Coronary artery (tissue), 2 donors: ENCODE data around the gene PGGT1B.
A peak's percentile ranks its signal among the peaks of the same experiment; 100 is the strongest.
"Not testable (repeated sequence)": the region's sequence is repeated elsewhere in the genome, so short reads cannot be mapped to it uniquely, and the experiment has no call there.

ENCODE experiments used
- DNase-seq: peaks from one replicate; pipeline ENCODE4 v3.0.0-alpha.2; 2017; ENCODE audit warnings: low spot score
- H3K27ac ChIP-seq, 2 donors: fragments of 200-600 bp; sonication (generic); one replicate each; pipeline ENCODE4 v1.5.1; 2016 to 2019
- H3K4me3 ChIP-seq: fragments of 200-600 bp; sonication (generic); 2 replicates; pipeline ENCODE4 v1.5.1; 2016; ENCODE audit warnings: mild to moderate bottlenecking, moderate library complexity
- CTCF ChIP-seq: fragments of 200-600 bp; sonication (generic); IDR thresholded peaks from one replicate; pipeline ENCODE4 v1.5.1; 2019; ENCODE audit warnings: antibody characterized with exemption

PGGT1B gene

DNA sequence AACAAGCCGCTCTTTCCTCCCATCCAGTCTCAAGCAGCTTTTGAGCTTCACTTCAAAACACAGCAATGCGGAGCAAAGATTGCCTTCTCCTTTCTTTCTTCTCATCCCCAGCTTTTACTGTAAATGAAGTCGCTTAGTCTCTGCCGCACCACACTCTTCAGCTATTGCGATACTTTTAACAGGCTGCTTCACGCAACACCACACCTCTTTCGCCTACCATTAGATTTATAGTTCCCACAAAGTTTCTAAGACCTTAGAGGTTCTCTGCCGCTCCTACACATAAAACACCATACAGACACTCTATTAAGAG is 711 bp downstream of the PGGT1B start:
- Histone ChIP-seq H3K4me3 (peak overlapping the region; percentile 87), H3K27ac (peak overlapping the region in 1 of 2 donors; percentile 85)
- DNase-seq, result no peak
- TF ChIP-seq CTCF, result no peak

DNA sequence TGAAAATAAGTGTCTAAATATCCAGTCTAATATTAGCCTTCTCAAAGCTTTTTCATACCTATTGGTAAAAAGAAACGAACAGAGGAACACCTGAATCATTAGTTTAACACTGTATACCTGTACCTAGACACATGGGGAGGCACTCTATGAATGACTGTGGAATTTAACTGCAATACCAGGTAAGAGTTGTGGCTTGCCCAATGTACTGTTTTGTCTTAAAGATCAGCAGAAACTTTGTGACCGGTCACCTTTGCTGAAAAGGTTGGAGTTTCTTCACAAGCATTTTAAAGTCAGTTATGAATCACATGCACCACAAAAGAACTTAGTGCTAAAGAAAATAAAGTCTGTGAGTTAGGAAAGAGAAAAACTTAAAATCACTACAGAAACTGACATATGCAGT is 2.4 kb downstream of the PGGT1B start:
- no peak overlapping the region for H3K4me3 ChIP-seq
- no peak for DNase-seq
- TF ChIP-seq CTCF, result no peak

GRCh38 chr5:115257981-115258380 is 4.7 kb downstream of the PGGT1B start:
- Histone ChIP-seq H3K4me3 (no peak overlapping the region), H3K27ac (no peak overlapping the region)
- DNase-seq, result no peak
- TF ChIP-seq CTCF, result no peak

More for the DNA sequence above, 2.4 kb downstream of the PGGT1B start:
- no peak overlapping the region for H3K27ac ChIP-seq

DNA sequence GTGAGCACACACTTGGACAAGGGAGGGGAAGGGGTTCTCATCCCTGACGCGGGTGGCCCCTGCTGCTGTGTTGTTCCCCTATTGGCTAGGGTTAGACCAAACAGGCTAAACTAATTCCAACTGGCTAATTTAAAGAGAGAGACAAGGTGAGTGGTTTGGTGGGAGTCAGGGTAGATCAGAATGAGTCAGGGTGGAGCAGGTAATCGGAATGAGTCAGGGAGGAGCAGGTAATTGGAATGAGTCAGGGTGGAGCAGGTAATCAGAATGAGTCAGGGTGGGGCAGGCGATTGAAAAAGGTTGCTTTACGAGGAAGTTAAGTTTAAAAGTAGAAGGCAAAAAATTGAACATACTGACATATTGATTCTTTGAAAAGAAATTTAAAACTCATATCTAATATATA is 13.3 kb downstream of the PGGT1B start:
- DNase-seq, H3K27ac ChIP-seq: not testable (repeated sequence)

GRCh38 chr5:115246361-115246991 is 16.2 kb downstream of the PGGT1B start:
- DNase-seq, result no peak
- peak; percentile 65 for TF ChIP-seq CTCF
- no peak overlapping the region for H3K27ac ChIP-seq
- no peak overlapping the region for H3K4me3 ChIP-seq

More for the DNA sequence above, 13.3 kb downstream of the PGGT1B start:
- not testable (repeated sequence) for H3K4me3 ChIP-seq

DNA sequence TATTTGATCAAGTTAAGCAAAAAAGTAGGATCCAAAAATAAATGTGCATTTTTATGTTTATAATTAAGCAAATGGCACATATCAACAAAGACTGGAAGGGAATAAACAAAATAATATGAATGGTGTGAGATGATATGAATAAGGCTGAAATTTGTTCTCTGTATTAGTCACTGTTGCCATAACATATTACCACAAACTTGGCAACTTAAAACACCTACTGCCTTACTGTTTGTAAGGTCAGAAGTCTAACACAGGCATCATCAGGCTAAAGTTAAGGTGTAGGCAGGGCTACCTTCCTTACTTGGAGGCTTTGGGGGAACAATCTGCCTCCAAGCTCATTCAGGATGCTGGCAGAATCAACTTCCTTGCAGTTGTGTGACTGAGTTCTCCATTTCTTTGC is 19.3 kb downstream of the PGGT1B start:
- TF ChIP-seq CTCF, result no peak
- H3K4me3 ChIP-seq, result no peak overlapping the region
- H3K27ac ChIP-seq, result no peak overlapping the region
- no peak for DNase-seq

- TF ChIP-seq CTCF, result no peak
- Histone ChIP-seq H3K27ac (no peak overlapping the region), H3K4me3 (no peak overlapping the region)
- DNase-seq, result no peak
Observed at GRCh38 chr5:115241881-115242642, 20.6 kb downstream of the PGGT1B start.
